Choroid plexus epithelial cell (primary cell): ENCODE data around the gene C1QTNF5.
A peak's percentile ranks its signal among the peaks of the same experiment; 100 is the strongest.
"Not testable (repeated sequence)": the region's sequence is repeated elsewhere in the genome, so short reads cannot be mapped to it uniquely, and the experiment has no call there.

Source experiments
- DNase-seq: peaks from one replicate; pipeline ENCODE4 v3.0.0-alpha.2; 2010; ENCODE audit warnings: low read depth
- H3K4me3 ChIP-seq: 2 replicates; pipeline ENCODE4 v1.5.1; 2011; ENCODE audit warnings: low read depth, mild to moderate bottlenecking, control low read depth, low read length, moderate library complexity
- TF ChIP-seq, protein P1 (sequence below): conservative IDR thresholded peaks from 2 replicates; pipeline ENCODE4 v1.5.1; 2011; ENCODE audit warnings: low read depth, mild to moderate bottlenecking, control low read depth, inconsistent platforms, low read length, moderate library complexity

C1QTNF5 gene, protein sequence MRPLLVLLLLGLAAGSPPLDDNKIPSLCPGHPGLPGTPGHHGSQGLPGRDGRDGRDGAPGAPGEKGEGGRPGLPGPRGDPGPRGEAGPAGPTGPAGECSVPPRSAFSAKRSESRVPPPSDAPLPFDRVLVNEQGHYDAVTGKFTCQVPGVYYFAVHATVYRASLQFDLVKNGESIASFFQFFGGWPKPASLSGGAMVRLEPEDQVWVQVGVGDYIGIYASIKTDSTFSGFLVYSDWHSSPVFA

DNA sequence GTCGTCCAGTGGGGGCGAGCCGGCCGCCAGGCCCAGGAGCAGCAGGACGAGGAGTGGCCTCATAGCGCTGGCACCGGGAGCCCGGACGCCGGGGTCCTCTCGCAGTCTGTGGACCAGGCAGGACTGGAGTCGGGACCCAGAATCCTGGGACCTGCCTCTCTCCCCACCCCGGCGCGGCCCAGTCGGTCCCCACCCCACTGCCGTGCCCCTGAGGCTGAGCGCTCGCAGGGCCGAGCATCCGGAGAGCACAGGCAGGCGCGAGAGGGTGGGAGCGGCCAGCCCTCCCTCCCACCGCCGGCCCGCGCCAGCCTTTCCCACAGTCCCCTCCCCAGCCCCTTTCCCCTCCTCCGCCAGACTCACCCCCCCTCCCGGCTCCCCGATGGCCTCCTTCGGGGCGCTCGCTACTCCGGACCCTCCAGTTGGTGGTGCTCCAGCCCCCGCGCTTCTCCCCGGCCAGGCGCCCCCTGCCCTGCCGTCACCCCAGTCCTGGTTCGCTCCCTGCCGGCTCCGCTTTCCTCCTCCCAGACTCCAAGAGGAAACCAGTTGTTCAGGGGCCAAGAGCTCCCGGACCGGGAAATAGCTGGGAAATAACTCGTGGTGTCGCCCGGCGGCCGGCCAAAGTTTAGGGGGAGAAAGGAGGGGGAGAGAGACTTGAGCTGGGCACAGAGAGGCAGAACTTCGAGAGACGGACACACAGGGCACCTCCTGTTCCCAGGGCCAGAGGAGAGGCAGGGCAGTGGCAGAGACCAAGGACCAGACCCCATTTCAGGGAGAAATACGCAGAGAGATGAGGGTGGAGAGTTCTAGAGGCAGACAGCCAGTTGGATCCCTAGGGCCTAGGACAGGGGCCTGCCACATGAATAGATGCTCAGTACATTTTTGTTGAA lies at the start of gene C1QTNF5:
Gene C1QTNF5 (minus strand): TSS at position 549 of the 887 bp plus-strand sequence. CDS start 486 bp downstream, at position 63.
- peak; percentile 27 for DNase-seq
- H3K4me3 ChIP-seq: peak within 1 kb of the TSS; percentile 44
- TF ChIP-seq, protein P1, sequence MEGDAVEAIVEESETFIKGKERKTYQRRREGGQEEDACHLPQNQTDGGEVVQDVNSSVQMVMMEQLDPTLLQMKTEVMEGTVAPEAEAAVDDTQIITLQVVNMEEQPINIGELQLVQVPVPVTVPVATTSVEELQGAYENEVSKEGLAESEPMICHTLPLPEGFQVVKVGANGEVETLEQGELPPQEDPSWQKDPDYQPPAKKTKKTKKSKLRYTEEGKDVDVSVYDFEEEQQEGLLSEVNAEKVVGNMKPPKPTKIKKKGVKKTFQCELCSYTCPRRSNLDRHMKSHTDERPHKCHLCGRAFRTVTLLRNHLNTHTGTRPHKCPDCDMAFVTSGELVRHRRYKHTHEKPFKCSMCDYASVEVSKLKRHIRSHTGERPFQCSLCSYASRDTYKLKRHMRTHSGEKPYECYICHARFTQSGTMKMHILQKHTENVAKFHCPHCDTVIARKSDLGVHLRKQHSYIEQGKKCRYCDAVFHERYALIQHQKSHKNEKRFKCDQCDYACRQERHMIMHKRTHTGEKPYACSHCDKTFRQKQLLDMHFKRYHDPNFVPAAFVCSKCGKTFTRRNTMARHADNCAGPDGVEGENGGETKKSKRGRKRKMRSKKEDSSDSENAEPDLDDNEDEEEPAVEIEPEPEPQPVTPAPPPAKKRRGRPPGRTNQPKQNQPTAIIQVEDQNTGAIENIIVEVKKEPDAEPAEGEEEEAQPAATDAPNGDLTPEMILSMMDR: no peak

DNA sequence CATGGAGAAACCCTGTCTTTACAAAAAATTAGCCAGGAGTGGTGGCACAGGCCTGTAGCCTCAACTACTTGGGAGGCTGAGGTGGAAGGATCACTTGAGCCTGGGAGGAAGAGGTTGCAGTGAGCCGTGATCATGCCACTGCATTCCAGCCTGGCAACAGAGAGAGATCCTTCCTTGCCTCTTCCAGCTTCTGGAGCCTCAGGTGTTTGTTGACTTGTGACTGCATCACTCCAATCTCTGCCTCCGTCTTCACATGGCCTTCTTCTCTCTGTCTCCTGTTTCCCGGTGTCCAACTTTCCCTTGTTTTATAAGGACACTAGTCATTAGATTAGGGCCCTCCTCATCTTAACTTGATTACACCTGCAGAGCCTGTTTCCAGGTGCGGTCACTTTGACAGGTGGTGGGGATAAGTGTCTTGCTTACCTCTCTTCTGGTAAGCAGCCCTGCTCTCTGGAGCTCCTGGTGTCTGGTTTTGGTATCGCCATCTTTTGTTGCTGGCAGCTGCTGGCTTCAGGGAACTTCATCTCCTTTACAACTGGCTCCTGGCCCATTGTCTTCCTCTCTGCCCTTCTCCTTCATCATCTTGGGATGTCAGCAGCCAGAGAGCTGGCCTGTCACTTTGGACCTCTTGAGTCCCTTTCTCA lies 49.0 kb upstream of the C1QTNF5 start:
- peak; percentile 39 for DNase-seq
- H3K4me3 ChIP-seq: no peak overlapping the region
- TF ChIP-seq, protein P1: peak; percentile 58

DNA sequence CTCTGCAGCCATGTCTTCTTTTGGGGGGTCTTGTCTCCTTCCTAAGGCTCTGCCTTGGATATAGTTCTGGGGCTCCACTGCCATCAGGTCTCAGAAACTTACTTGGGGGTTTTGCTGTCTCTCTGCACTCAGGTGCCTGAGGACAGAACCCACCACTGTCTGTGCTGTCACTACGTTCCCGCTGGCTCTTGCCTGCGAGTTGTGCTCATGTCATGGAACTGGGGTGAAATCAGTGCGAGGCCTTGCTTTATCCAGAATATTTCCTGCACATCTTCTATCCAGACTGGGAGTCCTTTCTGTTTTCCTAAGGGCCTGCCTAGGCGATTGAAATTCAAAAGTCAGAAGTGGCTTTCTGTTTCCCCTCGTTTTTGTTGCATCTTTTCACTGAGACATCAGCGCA lies 47.4 kb upstream of the C1QTNF5 start:
- H3K4me3 ChIP-seq: no peak overlapping the region
- no peak for DNase-seq
- TF ChIP-seq, protein P1: no peak

DNA sequence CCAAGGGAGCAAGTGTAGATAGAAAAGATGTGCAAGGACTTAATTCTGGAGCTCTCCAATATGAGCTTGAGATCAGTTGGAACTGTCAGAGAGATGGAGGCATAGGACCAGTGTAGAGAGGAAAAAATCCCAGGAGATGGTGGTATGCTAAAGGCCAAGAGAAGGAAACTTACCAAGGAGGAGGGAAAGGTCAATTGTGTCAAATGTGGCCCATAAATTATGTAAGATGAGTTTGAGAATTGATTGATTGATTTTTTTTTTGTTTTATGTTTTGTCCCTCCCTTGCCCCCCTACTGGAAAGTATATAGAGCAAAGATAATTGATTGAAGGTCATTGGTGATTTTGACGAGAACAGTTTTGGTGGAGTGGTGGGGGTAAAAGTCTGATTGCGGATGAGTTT lies 43.6 kb upstream of the C1QTNF5 start:
- TF ChIP-seq, protein P1: no peak

DNA sequence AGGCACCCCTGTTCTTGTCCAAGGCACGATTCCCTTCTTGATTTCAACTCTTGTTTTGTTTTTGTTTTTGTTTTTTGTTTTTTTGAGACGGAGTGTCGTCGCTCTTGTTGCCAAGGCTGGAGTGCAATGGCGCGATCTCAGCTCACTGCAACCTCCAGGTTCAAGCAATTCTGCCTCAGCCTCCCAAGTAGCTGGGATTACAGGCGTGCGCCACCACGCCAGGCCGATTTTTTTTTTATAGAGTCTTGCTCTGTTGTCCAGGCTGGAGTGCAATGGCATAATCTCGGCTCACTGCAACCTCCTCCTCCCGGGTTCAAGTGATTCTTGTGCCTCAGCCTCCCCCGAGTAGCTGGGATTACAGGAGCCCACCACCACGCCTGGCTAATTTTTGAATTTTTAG lies 41.8 kb upstream of the C1QTNF5 start:
- H3K4me3 ChIP-seq, DNase-seq: not testable (repeated sequence)

More for the DNA sequence above, 43.6 kb upstream of the C1QTNF5 start:
- no peak overlapping the region for H3K4me3 ChIP-seq
- DNase-seq: no peak

DNA sequence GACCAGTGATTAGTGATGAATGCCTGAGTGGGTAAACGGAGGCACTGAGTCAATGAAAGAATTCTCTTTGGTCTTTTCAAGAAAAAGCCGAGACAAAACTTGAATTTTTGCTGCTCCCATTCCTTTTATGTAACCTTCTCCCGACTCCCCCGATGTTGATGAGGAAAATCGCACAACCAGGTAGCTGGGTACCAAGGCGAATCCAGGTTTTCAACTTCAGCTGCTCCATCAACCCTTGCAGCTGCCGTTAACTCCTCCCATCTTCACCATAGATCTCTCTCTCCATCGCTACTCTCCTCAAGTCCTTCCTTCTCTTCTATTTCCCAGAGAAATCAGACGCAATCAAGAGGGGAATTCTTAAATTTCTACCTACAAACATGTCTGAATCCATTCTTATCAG lies 41.4 kb upstream of the C1QTNF5 start:
- no peak for DNase-seq
- H3K4me3 ChIP-seq: peak overlapping the region; percentile 48
- TF ChIP-seq, protein P1: no peak

DNA sequence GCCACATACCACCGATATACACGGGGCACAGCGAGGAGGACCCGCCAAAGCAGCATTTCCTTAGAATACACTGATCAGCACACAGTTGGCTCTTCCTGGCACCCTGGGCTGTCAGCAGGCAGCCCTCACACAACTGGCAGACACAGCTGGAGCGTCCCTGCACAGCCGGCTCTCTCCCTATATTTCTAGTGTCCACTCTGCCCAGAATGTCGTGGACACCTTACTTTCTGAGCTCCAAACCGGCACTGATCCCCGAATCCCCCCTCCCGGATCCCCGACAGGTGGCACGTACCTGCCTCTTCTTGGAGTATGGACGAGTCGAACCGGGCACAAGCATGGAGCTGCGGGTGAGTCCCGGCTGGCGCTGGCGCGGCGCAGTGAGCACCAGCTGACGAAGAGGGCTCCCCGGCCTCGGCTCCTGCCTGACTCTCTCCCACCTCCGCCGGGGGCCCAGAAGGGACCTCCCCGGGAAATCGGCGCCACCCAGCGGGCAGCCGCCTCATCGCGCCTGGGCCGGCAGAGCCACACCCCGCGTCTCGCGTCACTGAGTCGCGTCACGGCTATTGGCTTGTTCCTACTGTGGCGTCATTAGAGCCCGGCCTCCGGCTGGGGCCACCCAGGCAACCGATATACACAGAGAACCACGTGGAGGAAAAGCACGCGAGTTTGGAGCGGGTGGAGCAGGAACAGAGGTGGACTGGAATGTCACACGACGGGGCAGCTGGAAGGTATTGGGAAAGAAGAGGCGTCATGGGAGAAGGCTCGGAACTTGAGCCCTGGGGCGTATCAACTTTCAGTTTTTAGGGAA lies 40.7 kb upstream of the C1QTNF5 start, which contains the start of gene USP2:
Gene USP2 (minus strand): TSS at position 510 of the 808 bp plus-strand sequence. CDS start 8,210 bp downstream, outside the sequence.
- peak; percentile 95 for DNase-seq
- H3K4me3 ChIP-seq: peak within 1 kb of the TSS; percentile 48
- TF ChIP-seq, protein P1: peak; percentile 75
